ENCODE results near the gene PRKCE.

PRKCE gene

DNA sequence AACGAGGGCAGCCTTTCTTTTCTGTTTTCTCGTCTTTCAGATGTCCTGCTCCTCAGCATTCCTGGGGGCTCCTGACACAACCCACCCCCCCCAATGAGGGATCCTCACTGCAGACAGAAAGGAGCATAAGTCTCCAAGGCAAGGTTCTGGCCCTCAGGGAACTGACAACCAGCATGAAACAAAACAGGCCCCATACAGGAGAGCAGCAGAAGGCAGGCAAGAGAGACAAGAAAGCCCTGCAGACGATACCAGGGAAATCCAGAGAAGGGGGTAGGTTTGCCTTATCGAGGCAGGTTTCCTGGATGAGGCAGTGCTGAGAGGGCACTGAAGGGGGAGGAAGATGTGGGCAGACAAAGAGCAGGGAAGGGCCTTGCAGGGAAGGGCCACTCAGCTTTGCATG is 541.9 kb downstream of the PRKCE start:
- no peaks in the 10 kb centered on the region for H3K27me3 ChIP-seq (replicated peaks)
- no peak for TF ChIP-seq CTCF (IDR thresholded peaks at IDR 0.05; ENCODE audit: low read depth, low read length, missing control alignments)
- DNase-seq = no peak
- no peaks in the 10 kb centered on the region for H3K36me3 ChIP-seq (replicated peaks)
- in situ Hi-C loops (cut with HindIII; ENCODE audit: low pct_ligation_motif_present, low sequenced_read_pairs) = no loop called here
- no peak overlapping the region for H3K27ac ChIP-seq
- H3K4me3 ChIP-seq (ENCODE audit: low read depth, low read length) = no peak overlapping the region

DNA sequence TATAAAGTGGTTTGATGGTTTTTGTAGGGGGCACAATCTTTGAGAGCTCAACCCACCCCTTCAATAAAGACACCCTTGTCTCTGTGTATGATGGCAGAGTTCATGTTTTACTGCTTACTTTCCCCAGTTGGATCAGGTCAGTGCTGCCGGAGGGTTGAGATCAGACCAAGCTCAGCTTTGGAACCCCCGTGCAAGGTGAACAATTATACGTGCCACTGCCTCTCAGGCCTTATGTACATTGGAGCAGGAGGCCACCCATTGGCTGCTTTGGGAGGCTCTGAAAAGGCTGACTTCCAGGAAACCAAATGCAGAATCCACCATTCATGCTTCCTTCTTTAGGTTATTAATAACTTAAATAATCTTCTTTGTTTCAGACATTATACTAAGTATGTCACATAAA is 542.4 kb downstream of the PRKCE start:
- in situ Hi-C loops (cut with HindIII; ENCODE audit: low pct_ligation_motif_present, low sequenced_read_pairs) = no loop called here

DNA sequence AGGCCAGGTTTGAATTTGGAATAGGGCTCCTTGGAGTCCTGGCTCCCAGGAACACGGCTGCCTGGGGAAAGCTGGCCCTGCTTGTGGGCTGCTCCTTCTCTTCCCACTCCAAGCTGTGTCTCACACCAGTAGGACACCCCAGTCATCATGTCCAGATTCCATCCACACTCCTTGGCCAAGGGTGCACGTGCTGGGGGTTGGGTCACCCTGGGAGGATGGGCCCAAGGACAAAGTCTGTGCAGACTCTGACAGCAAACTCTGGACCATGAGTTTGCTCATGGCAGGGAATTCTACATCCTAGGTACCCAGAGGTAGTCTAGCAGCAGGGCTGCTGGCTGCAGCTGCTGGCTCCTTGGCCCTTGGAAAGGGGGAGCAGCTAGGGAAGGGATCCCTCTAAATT is 543.4 kb downstream of the PRKCE start:
- in situ Hi-C loops (cut with HindIII; ENCODE audit: low pct_ligation_motif_present, low sequenced_read_pairs) = no loop called here
- no peak for DNase-seq
- H3K27ac ChIP-seq = no peak overlapping the region
- no peaks in the 10 kb centered on the region for H3K27me3 ChIP-seq (replicated peaks)
- H3K36me3 ChIP-seq (replicated peaks) = no peaks in the 10 kb centered on the region
- H3K4me3 ChIP-seq (ENCODE audit: low read depth, low read length) = no peak overlapping the region
- TF ChIP-seq CTCF (IDR thresholded peaks at IDR 0.05; ENCODE audit: low read depth, low read length, missing control alignments) = no peak

More for the DNA sequence above, 542.4 kb downstream of the PRKCE start:
- no peak for DNase-seq
- Histone ChIP-seq H3K4me3 (ENCODE audit: low read depth, low read length) (no peak overlapping the region), H3K27me3 (replicated peaks) (no peaks in the 10 kb centered on the region), H3K27ac (no peak overlapping the region), H3K36me3 (replicated peaks) (no peaks in the 10 kb centered on the region)
- no peak for TF ChIP-seq CTCF (IDR thresholded peaks at IDR 0.05; ENCODE audit: low read depth, low read length, missing control alignments)

DNA sequence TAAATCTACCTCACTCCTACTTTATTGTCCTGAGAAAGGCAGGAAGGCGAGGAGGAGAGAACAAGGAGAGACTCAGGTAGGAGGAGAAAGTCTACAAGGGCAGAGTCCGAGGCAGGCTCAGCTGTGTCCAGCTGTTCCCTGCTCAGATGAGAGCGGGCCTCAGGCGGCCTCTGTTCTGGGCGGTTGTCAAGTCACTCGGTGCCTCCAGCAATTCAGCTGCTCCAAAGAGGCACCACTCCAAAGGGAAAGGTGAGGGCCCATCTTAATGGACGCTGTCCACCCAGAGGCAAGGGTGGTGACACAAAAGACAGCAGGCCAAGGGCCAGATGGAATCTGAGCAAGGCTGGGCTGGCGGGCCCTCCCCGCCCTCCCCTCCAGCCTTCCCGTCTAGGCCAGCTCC is 544.3 kb downstream of the PRKCE start:
- no peak for TF ChIP-seq CTCF (IDR thresholded peaks at IDR 0.05; ENCODE audit: low read depth, low read length, missing control alignments)
- Histone ChIP-seq H3K4me3 (ENCODE audit: low read depth, low read length) (no peak overlapping the region), H3K27ac (no peak overlapping the region), H3K36me3 (replicated peaks) (no peaks in the 10 kb centered on the region), H3K27me3 (replicated peaks) (no peaks in the 10 kb centered on the region)
- DNase-seq = no peak
- in situ Hi-C loops (cut with HindIII; ENCODE audit: low pct_ligation_motif_present, low sequenced_read_pairs) = no loop called here

- TF ChIP-seq CTCF (IDR thresholded peaks at IDR 0.05; ENCODE audit: low read depth, low read length, missing control alignments) = no peak
- H3K27ac ChIP-seq = no peak overlapping the region
- in situ Hi-C loops (cut with HindIII; ENCODE audit: low pct_ligation_motif_present, low sequenced_read_pairs) = no loop called here
- H3K27me3 ChIP-seq (replicated peaks) = no peaks in the 10 kb centered on the region
- no peak overlapping the region for H3K4me3 ChIP-seq (ENCODE audit: low read depth, low read length)
- no peaks in the 10 kb centered on the region for H3K36me3 ChIP-seq (replicated peaks)
- no peak for DNase-seq
Observed at GRCh38 chr2:46196871-46197462, 545.5 kb downstream of the PRKCE start.

DNA sequence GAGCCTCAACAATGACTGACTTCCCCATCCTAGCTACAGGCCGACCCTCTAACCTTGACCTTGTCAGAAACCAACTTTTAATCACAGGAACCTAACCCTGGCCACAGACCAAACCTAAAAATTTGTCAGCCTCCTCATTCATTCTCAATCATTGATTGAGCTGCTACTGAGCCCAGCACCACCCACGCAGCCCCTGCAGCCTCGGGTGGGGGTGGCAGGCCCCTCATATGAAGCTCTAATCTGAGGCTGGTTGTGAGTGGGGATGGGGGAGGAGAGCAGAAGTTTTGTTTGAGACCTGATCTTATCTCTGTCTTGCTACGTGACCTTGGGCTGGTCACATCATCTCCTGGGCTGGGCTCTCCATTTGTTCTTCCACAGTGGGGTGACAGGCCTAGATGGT is 546.2 kb downstream of the PRKCE start:
- Histone ChIP-seq H3K36me3 (replicated peaks) (no peaks in the 10 kb centered on the region), H3K27me3 (replicated peaks) (no peaks in the 10 kb centered on the region), H3K27ac (no peak overlapping the region), H3K4me3 (ENCODE audit: low read depth, low read length) (no peak overlapping the region)
- no peak for TF ChIP-seq CTCF (IDR thresholded peaks at IDR 0.05; ENCODE audit: low read depth, low read length, missing control alignments)
- no peak for DNase-seq
- in situ Hi-C loops (cut with HindIII; ENCODE audit: low pct_ligation_motif_present, low sequenced_read_pairs) = no loop called here
